ENCODE data around the gene PTPRZ1. TPM values are rescaled to one million over a fixed set of nuclear protein-coding genes. Genes with fewer than 3 reads are reported as not detected.
A peak's percentile ranks its signal among the peaks of the same experiment; 100 is the strongest.

Gene PTPRZ1
- total RNA-seq, 2 donors from 2014 or later, result 0.35 to 1.2 TPM

GRCh38 chr7:122092964-122093797 lies 220.2 kb downstream of the PTPRZ1 start:
- Histone ChIP-seq H3K27ac (no peak overlapping the region), H3K27me3 (no peaks in the 10 kb centered on the region), H3K4me3 (no peak overlapping the region), H3K36me3 (no peaks in the 10 kb centered on the region), H3K4me1 (no peaks in the 10 kb centered on the region), H3K9me3 (no peaks in the 10 kb centered on the region), H3K9ac (ENCODE audit: low read depth in 2 of 2, low read length in 2 of 2) (no peak overlapping the region)
- TF ChIP-seq, protein P1, sequence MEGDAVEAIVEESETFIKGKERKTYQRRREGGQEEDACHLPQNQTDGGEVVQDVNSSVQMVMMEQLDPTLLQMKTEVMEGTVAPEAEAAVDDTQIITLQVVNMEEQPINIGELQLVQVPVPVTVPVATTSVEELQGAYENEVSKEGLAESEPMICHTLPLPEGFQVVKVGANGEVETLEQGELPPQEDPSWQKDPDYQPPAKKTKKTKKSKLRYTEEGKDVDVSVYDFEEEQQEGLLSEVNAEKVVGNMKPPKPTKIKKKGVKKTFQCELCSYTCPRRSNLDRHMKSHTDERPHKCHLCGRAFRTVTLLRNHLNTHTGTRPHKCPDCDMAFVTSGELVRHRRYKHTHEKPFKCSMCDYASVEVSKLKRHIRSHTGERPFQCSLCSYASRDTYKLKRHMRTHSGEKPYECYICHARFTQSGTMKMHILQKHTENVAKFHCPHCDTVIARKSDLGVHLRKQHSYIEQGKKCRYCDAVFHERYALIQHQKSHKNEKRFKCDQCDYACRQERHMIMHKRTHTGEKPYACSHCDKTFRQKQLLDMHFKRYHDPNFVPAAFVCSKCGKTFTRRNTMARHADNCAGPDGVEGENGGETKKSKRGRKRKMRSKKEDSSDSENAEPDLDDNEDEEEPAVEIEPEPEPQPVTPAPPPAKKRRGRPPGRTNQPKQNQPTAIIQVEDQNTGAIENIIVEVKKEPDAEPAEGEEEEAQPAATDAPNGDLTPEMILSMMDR (IDR thresholded peaks at IDR 0.05), result peak; percentile 83
- DNase-seq, result peak; percentile 73
- intact Hi-C loops (cut with DNase I), result loop anchor here (5.0 kb wide), 1 partner anchor 439 kb away; no protein-coding TSS in a partner anchor

- no peak overlapping the region for H3K4me3 ChIP-seq
- no peaks in the 10 kb centered on the region for H3K9me3 ChIP-seq
- DNase-seq, result no peak
- H3K4me1 ChIP-seq, result no peaks in the 10 kb centered on the region
- no peaks in the 10 kb centered on the region for H3K27me3 ChIP-seq
- TF ChIP-seq, protein P1 (IDR thresholded peaks at IDR 0.05), result no peak
- no peaks in the 10 kb centered on the region for H3K36me3 ChIP-seq
- H3K9ac ChIP-seq (ENCODE audit: low read depth in 2 of 2, low read length in 2 of 2), result no peak overlapping the region
- no peak overlapping the region for H3K27ac ChIP-seq
- intact Hi-C loops (cut with DNase I), result loop anchor here (5.0 kb wide), 1 partner anchor 438 kb away; no protein-coding TSS in a partner anchor
Observed at GRCh38 chr7:122094549-122094948, 221.6 kb downstream of the PTPRZ1 start.

DNA sequence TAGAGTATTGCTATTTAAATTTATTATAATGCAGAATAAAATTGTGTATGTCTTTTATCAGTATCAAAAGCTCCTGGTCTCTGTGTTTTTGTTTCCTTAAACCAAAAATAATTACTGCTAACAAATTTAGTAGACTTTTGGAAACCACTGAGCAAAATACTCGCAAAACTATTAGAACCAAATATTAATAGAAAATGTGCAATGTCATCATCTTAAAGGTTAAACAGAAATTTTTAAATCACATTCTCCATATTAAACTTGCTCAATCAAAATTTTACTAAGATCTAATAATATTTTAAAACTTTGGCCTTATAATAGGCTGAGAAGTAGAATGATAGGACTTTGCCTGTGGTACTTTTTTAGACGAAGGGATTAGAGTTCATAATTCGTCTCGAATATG lies 222.7 kb downstream of the PTPRZ1 start:
- Histone ChIP-seq H3K9me3 (no peaks in the 10 kb centered on the region), H3K9ac (ENCODE audit: low read depth in 2 of 2, low read length in 2 of 2) (no peak overlapping the region), H3K36me3 (no peaks in the 10 kb centered on the region), H3K4me3 (no peak overlapping the region), H3K27ac (no peak overlapping the region), H3K27me3 (no peaks in the 10 kb centered on the region), H3K4me1 (no peaks in the 10 kb centered on the region)
- intact Hi-C loops (cut with DNase I), result no loop called here
- no peak for DNase-seq
- TF ChIP-seq, protein P1 (IDR thresholded peaks at IDR 0.05), result no peak

DNA sequence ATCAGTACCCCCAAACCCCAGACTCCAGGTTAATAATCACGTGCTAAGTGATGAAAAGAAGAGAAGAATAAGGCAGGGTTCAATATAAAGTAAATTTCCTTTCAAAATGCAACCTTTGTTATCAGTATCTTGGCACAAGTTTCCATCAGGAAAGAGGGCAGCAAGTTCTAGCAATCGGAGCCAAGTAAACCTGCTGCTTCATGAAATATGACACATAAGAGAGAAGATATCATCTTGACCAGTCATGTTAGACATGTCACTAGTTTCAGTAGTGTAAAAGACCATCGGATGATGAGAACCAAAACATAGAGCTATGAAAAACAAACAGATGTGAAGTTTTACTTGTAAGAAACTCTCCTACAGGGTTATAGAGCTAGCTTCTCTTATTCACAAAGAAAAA lies 227.1 kb downstream of the PTPRZ1 start:
- Histone ChIP-seq H3K9me3 (no peaks in the 10 kb centered on the region), H3K4me3 (no peak overlapping the region), H3K27ac (no peak overlapping the region), H3K9ac (ENCODE audit: low read depth in 2 of 2, low read length in 2 of 2) (no peak overlapping the region), H3K36me3 (no peaks in the 10 kb centered on the region), H3K27me3 (no peaks in the 10 kb centered on the region), H3K4me1 (no peaks in the 10 kb centered on the region)
- no peak for DNase-seq
- intact Hi-C loops (cut with DNase I), result no loop called here
- TF ChIP-seq, protein P1 (IDR thresholded peaks at IDR 0.05), result no peak

DNA sequence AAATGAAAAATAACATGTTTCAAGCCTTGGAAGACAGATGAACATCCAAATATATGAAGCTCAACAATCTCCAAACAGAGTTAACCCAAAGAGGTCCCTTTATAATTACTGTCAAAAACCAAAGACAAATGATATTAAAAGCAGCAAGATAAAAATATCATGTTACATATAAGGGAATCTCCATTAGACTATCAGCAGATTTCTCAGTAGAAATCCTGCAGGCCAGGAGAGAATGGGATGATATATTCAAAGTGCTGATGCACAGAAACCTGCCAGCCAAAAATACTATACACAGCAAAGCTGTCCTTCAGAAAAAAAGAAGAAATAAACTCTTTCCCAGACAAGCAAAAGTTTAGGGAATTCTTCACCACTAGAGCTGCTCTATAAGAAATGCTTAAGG lies 230.1 kb downstream of the PTPRZ1 start:
- Histone ChIP-seq H3K27me3 (no peaks in the 10 kb centered on the region), H3K9ac (ENCODE audit: low read depth in 2 of 2, low read length in 2 of 2) (no peak overlapping the region), H3K9me3 (no peaks in the 10 kb centered on the region), H3K4me3 (no peak overlapping the region), H3K27ac (no peak overlapping the region), H3K4me1 (no peaks in the 10 kb centered on the region), H3K36me3 (no peaks in the 10 kb centered on the region)
- intact Hi-C loops (cut with DNase I), result no loop called here
- TF ChIP-seq, protein P1 (IDR thresholded peaks at IDR 0.05), result no peak
- DNase-seq, result no peak
